A549 (cell line): ENCODE results near the gene HNF1A. TPM values are rescaled to one million over a fixed set of nuclear protein-coding genes. Genes with fewer than 3 reads are reported as not detected.

ENCODE experiments used
- ATAC-seq, 2 experiments: fragments of 200-7000 bp in 1 of 2; fragments of >200 bp in 1 of 2; cut with Nextera tagmentation in 1 of 2; cut with Tn5 transposase in 1 of 2; 3 replicates each; pipeline versions ENCODE4 v1.8.0 to v1.9.1; 2018 to 2020; ENCODE audit warnings: mild to moderate bottlenecking in 1 of 2, moderate library complexity in 1 of 2
- CTCF ChIA-PET: fragments of 300-600 bp; sonication (Branson Sonifier 250); formaldehyde crosslinking; extraction: SDS; loops from one replicate; lab custom pipeline; 2021; ENCODE audit warnings: antibody characterized with exemption, inconsistent platforms; lab: Yijun Ruan, JAX
- POLR2A ChIA-PET: fragments of 350-600 bp; formaldehyde crosslinking; extraction: SDS; loops from one replicate; lab custom pipeline; 2021; ENCODE audit warnings: antibody characterized with exemption, inconsistent platforms; lab: Yijun Ruan, JAX
- DNase-seq, 2 experiments: peaks; one replicate each; pipeline versions ENCODE4 v3.0.0 to v3.0.0-alpha.2; 2011 to 2016; ENCODE audit warnings: low read depth in 1 of 2, low spot score in 1 of 2
- FAIRE-seq: peaks from 2 replicates; lab custom pipeline; 2011; peaks lifted over from hg19 to GRCh38; lab: Jason Lieb, UNC
- H3K27ac ChIP-seq, 2 experiments: fragments of >200 bp; sonication (Bioruptor Twin); formaldehyde crosslinking; 3 replicates each; pipeline ENCODE4 v1.5.1; 2016 to 2017
- H3K4me1 ChIP-seq: fragments of >200 bp; sonication (Bioruptor Twin); formaldehyde crosslinking; 3 replicates; pipeline ENCODE4 v1.6.1; 2016
- H3K4me2 ChIP-seq: fragments of >200 bp; sonication (Bioruptor Twin); formaldehyde crosslinking; 3 replicates; pipeline ENCODE4 v1.6.1; 2016
- H3K4me3 ChIP-seq: fragments of >200 bp; sonication (Bioruptor Twin); formaldehyde crosslinking; 3 replicates; pipeline ENCODE4 v1.5.1; 2016
- H3K9me3 ChIP-seq: fragments of >200 bp; sonication (Bioruptor Twin); formaldehyde crosslinking; 3 replicates; pipeline ENCODE4 v1.6.1; 2016
- CHD2 ChIP-seq: fragments of 150-350 bp; IDR thresholded peaks from 2 replicates; pipeline ENCODE4 v1.6.1; 2014; ENCODE audit warnings: low read length; ENCODE audit not compliant: partially characterized antibody
- CHD4 ChIP-seq: fragments of 200-600 bp; sonication (generic); IDR thresholded peaks from 2 replicates; pipeline ENCODE4 v1.6.1; 2016; ENCODE audit warnings: antibody characterized with exemption, mild to moderate bottlenecking, borderline replicate concordance
- E2F6 ChIP-seq: IDR thresholded peaks from 2 replicates; pipeline ENCODE4 v1.6.1; 2012; ENCODE audit warnings: low read depth, borderline replicate concordance
- EP300 ChIP-seq, 2 experiments: fragments of >200 bp; sonication (Bioruptor Twin); formaldehyde crosslinking; IDR thresholded peaks; 2 replicates in 1 of 2; 3 replicates in 1 of 2; pipeline ENCODE4 v1.6.1; 2016 to 2017
- ESRRA ChIP-seq: fragments of 150-350 bp; IDR thresholded peaks from 2 replicates; pipeline ENCODE4 v1.6.1; 2014; ENCODE audit warnings: mild to moderate bottlenecking, low read length, borderline replicate concordance
- FOSB ChIP-seq: fragments of 250-450 bp; sonication (Bioruptor Pico); IDR thresholded peaks from 2 replicates; pipeline ENCODE4 v1.5.0; 2020; ENCODE audit warnings: mild to moderate bottlenecking, moderate library complexity
- GATA3 ChIP-seq: IDR thresholded peaks from 2 replicates; pipeline ENCODE4 v1.6.1; 2012; ENCODE audit warnings: borderline replicate concordance
- HEYL ChIP-seq: fragments of 250-450 bp; sonication (Bioruptor Pico); IDR thresholded peaks from 2 replicates; pipeline ENCODE4 v1.8.0; 2021; ENCODE audit warnings: mild to moderate bottlenecking, moderate library complexity
- HOXB13 ChIP-seq: fragments of 250-450 bp; sonication (Bioruptor Pico); IDR thresholded peaks from 2 replicates; pipeline ENCODE4 v1.5.0; 2020; ENCODE audit warnings: low read depth, mild to moderate bottlenecking, moderate library complexity
- JUN ChIP-seq, 2 experiments: fragments of >200 bp; sonication (Bioruptor Twin); formaldehyde crosslinking; IDR thresholded peaks; 2 replicates in 1 of 2; 3 replicates in 1 of 2; pipeline ENCODE4 v1.6.1; 2016 to 2017
- KDM5A ChIP-seq: fragments of 200-600 bp; sonication (generic); IDR thresholded peaks from 2 replicates; pipeline ENCODE4 v1.6.1; 2016; ENCODE audit warnings: antibody characterized with exemption, mild to moderate bottlenecking
- SMC3 ChIP-seq: fragments of >200 bp; sonication (Bioruptor Twin); formaldehyde crosslinking; IDR thresholded peaks from 3 replicates; pipeline ENCODE4 v1.6.1; 2018; ENCODE audit warnings: inconsistent platforms
- ZNF302 ChIP-seq: fragments of 250-450 bp; sonication (Bioruptor Pico); IDR thresholded peaks from 2 replicates; pipeline ENCODE4 v1.9.0; 2021; ENCODE audit warnings: inconsistent platforms, mild to moderate bottlenecking, moderate library complexity
- WGBS: methylation state at CpG from one replicate; pipeline ENCODE4 v1.1.6; 2017; ENCODE audit errors: missing lambda C conversion rate; 5-methylcytosine and 5-hydroxymethylcytosine counted together
- polyA plus RNA-seq, 4 experiments: library from polyadenylated mRNA; depleted of rRNA in 3 of 4; stranded (reverse); fragments of >200 nt; fragmentation: RNase III in 1 of 4; extraction: RNeasy Plus Mini Kit Qiagen cat#74134 plus additional on column Dnase treatment in 1 of 4; gene quantifications; 2 replicates in 3 of 4; 3 replicates in 1 of 4; pipeline ENCODE4 v1.2.3, GENCODE V29; 2011 to 2017
- TF ChIP-seq, protein P1 (sequence below): fragments of 450-650 bp; IDR thresholded peaks from 2 replicates; pipeline ENCODE4 v1.6.1; 2014; ENCODE audit warnings: antibody characterized with exemption
- TF ChIP-seq, protein P2 (sequence below): fragments of >200 bp; sonication (Bioruptor Twin); formaldehyde crosslinking; IDR thresholded peaks from 2 replicates; pipeline ENCODE4 v1.6.1; 2016
- TF ChIP-seq, protein P3 (sequence below): fragments of >200 bp; sonication (Bioruptor Twin); formaldehyde crosslinking; IDR thresholded peaks from 3 replicates; pipeline ENCODE4 v1.6.1; 2016

Gene HNF1A
- polyA plus RNA-seq, 2 of the 4 experiments (the other 2 are of a cell fraction), result 2.6 to 7.3 TPM

DNA sequence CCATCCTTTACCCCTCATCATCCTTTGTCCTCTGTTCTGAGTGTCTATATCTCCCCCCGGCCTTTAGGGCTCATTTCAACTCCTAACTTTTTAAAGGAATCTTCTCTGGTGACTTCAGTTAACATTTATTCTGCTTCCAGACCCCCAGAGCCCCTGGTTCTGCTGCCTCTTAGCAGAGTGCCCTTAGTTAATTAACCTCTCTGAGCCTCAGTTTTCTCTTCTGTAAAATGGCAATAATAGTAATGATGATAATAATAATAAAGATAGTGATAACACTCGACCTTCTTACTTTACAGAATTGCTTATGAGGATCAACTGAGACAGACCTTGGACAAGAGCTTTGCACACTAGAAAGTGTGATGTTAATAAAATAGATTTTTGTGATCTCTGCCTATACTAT, 44.4 kb downstream of the HNF1A start:
- POLR2A ChIA-PET, result no interaction called here
- H3K27ac ChIP-seq, result no peak overlapping the region
- WGBS, result 47% methylated on average over 2 of the region's 2 CpGs
- H3K4me1 ChIP-seq, result peaks cover 15% of the 10 kb centered on the region
- no peak overlapping the region for H3K4me3 ChIP-seq
- no peak for FAIRE-seq
- TF ChIP-seq ZNF302 (CRISPR knock-in tag), result no peak
- TF ChIP-seq GATA3, result no peak
- TF ChIP-seq, protein P1, sequence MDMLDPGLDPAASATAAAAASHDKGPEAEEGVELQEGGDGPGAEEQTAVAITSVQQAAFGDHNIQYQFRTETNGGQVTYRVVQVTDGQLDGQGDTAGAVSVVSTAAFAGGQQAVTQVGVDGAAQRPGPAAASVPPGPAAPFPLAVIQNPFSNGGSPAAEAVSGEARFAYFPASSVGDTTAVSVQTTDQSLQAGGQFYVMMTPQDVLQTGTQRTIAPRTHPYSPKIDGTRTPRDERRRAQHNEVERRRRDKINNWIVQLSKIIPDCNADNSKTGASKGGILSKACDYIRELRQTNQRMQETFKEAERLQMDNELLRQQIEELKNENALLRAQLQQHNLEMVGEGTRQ, result no peak
- TF ChIP-seq CHD4, result no peak
- no peak for TF ChIP-seq HEYL (CRISPR knock-in tag)
- TF ChIP-seq, protein P2, sequence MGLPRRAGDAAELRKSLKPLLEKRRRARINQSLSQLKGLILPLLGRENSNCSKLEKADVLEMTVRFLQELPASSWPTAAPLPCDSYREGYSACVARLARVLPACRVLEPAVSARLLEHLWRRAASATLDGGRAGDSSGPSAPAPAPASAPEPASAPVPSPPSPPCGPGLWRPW, result no peak
- TF ChIP-seq ESRRA, result no peak
- no peak for TF ChIP-seq JUN (IDR thresholded peaks at IDR 0.05)
- TF ChIP-seq CHD2, result no peak
- ATAC-seq, result no peak
- no peaks in the 10 kb centered on the region for H3K9me3 ChIP-seq
- no peak for DNase-seq
- H3K4me2 ChIP-seq, result no peak overlapping the region
- CTCF ChIA-PET, result interaction anchor here (1.3 kb wide), 1 partner anchor 12 kb away, joined by 4 read pairs; no protein-coding TSS in a partner anchor

DNA sequence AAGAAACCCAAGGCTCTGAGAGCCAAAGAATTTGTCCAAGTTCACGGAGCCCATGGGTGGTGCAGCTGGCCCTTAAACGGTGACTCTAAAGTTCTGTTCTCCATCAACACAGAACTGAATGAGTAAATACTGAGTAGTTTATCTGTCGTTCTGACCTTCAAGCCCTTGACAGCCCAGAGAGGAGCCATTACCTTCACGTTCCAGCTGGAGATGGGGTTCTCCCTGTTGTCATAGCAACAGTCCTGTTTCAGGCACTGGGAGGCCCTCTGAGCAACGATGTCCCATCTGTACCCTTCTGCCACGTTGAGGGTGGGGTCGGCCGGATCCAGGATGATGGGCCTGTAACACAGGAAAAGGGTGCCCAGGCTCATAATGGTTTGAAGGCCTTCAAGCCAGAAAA, 45.5 kb downstream of the HNF1A start:
- H3K4me3 ChIP-seq, result no peak overlapping the region
- FAIRE-seq (no peak), ATAC-seq (no peak), DNase-seq (no peak)
- H3K4me2 ChIP-seq, result no peak overlapping the region
- H3K27ac ChIP-seq, result no peak overlapping the region
- no peaks in the 10 kb centered on the region for H3K9me3 ChIP-seq
- H3K4me1 ChIP-seq, result peaks cover 15% of the 10 kb centered on the region
- no peak for TF ChIP-seq FOSB (CRISPR knock-in tag)
- TF ChIP-seq EP300 (IDR thresholded peaks at IDR 0.05), result no peak
- no peak for TF ChIP-seq CHD2
- no peak for TF ChIP-seq KDM5A
- no peak for TF ChIP-seq SMC3
- TF ChIP-seq, protein P3, sequence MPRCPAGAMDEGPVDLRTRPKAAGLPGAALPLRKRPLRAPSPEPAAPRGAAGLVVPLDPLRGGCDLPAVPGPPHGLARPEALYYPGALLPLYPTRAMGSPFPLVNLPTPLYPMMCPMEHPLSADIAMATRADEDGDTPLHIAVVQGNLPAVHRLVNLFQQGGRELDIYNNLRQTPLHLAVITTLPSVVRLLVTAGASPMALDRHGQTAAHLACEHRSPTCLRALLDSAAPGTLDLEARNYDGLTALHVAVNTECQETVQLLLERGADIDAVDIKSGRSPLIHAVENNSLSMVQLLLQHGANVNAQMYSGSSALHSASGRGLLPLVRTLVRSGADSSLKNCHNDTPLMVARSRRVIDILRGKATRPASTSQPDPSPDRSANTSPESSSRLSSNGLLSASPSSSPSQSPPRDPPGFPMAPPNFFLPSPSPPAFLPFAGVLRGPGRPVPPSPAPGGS, result no peak
- no peak for TF ChIP-seq E2F6
- ChIA-PET POLR2A (no interaction called here), CTCF (interaction anchor here (1.3 kb wide), 1 partner anchor 11 kb away, joined by 4 read pairs; no protein-coding TSS in a partner anchor)
- 74% methylated on average over 8 of the region's 8 CpGs for WGBS

DNA sequence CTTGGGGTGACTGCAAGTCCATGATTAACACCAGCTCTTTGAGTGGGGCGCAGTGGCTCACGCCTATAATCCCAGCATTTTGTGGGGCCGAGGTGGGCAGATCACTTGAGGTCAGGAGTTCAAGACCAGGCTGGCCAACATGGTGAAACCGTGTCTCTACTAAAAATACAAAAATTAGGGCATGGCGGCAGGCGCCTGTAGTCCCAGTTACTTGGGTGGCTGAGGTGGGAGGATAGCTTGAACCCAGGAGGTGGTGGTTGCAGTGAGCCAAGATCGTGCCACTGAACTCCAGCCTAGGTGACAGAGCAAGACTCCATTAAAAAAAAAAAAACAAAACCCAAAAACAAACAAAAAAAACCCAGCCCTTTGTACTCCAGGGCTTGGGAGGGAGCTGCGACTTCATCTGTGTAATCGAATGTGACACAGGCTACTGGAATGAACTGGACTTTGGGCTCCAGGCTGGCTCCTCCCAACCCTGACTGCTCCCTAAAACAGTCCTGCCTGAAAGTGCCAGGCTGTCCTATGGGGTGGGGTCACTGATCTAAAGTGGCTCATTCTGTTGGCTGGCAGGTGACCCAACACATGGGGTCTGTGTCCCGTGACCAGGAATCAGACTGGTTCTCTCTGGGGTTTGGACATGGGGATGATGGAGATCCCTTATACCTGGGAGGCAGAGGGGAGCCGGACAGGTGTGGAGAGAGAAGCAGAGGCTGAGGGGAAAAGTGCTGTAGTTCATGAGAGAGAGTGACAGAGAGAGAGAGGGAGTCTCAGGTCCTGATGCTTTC, 47.3 kb downstream of the HNF1A start:
- no peak for FAIRE-seq
- Histone ChIP-seq H3K4me2 (peak overlapping the region; percentile 67), H3K9me3 (no peaks in the 10 kb centered on the region), H3K4me3 (no peak overlapping the region), H3K27ac (peak overlapping the region; percentile 59 to 68), H3K4me1 (peaks cover 15% of the 10 kb centered on the region)
- ATAC-seq, result peak; percentile 84 to 91
- POLR2A ChIA-PET, result interaction anchor here (1.0 kb wide), 1 partner anchor 417 kb away, joined by 3 read pairs; no protein-coding TSS in a partner anchor
- no peak for TF ChIP-seq HOXB13 (CRISPR knock-in tag)
- CTCF ChIA-PET, result interaction anchor here (0.7 to 1.1 kb wide), 3 partner anchors 8 to 1348 kb away, joined by 3 to 4 read pairs (median 3); no protein-coding TSS in a partner anchor
- 58% methylated on average over 11 of the region's 11 CpGs for WGBS
- DNase-seq, result peak in 1 of 2 experiments; percentile 69
